ENCODE results near the gene BIVM. TPM values are rescaled to one million over a fixed set of nuclear protein-coding genes. Genes with fewer than 3 reads are reported as not detected.

BIVM gene
- total RNA-seq, 1 donor from 2014 or later: 6.4 TPM

DNA sequence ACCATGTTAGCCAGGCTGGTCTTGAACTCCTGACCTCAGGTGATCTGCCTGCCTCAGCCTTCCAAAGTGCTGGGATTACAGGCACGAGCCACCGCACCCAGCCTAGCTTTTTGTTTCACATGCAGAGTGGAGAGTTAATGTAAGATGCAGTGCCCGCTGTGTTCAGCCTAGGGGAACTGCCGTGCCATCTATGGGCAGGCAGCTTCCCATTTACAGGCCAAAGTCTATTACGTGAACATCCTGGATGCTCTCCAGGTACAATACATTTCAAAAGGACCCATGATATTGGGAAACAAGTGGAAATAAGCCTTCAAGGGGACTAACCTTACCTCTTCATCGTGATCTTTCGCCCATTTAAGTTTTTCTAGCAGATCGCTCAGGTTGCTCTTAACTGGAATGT, 10.2 kb upstream of the BIVM start:
- no peak for ATAC-seq (ENCODE audit: low read depth)
- ChIA-PET POLR2A (no interaction called here), CTCF (no interaction called here)
- no peaks in the 10 kb centered on the region for H3K27me3 Mint-ChIP-seq
- H3K36me3 Mint-ChIP-seq (ENCODE audit: low read depth): no peaks in the 10 kb centered on the region
- no peak overlapping the region for H3K4me3 Mint-ChIP-seq
- no peak overlapping the region for H3K27ac Mint-ChIP-seq
- no peak for DNase-seq
- H3K9me3 Mint-ChIP-seq: no peaks in the 10 kb centered on the region
- H3K4me1 Mint-ChIP-seq: no peaks in the 10 kb centered on the region
- intact Hi-C loops (cut with micrococcal nuclease): no loop called here
- no peak for TF ChIP-seq CTCF (IDR thresholded peaks at IDR 0.05)

DNA sequence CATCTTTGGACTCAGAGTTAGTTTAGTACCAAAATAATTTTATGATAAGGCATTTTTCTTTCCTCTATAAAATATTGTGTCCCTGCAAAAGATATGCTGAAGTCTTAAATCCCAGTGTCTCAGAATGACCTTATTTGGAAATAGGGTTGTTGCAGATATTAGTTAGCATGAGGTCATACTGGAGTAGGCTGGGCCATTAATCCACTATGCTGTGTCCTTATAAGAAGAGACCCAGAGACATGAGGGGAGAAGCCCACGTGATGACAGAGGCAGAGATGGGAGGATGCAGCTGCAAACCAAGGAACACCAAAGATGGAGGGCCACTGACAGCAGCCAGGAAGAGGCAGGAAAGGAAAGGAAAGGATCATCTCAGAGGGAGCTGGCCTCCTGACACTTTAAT, 6.5 kb upstream of the BIVM start:
- ChIA-PET CTCF (no interaction called here), POLR2A (no interaction called here)
- Mint-ChIP-seq H3K9me3 (no peaks in the 10 kb centered on the region), H3K4me1 (no peaks in the 10 kb centered on the region), H3K27me3 (no peaks in the 10 kb centered on the region), H3K4me3 (no peak overlapping the region), H3K27ac (no peak overlapping the region), H3K36me3 (ENCODE audit: low read depth) (no peaks in the 10 kb centered on the region)
- DNase-seq: no peak
- intact Hi-C loops (cut with micrococcal nuclease): no loop called here
- ATAC-seq (ENCODE audit: low read depth): no peak
- no peak for TF ChIP-seq CTCF (IDR thresholded peaks at IDR 0.05)

DNA sequence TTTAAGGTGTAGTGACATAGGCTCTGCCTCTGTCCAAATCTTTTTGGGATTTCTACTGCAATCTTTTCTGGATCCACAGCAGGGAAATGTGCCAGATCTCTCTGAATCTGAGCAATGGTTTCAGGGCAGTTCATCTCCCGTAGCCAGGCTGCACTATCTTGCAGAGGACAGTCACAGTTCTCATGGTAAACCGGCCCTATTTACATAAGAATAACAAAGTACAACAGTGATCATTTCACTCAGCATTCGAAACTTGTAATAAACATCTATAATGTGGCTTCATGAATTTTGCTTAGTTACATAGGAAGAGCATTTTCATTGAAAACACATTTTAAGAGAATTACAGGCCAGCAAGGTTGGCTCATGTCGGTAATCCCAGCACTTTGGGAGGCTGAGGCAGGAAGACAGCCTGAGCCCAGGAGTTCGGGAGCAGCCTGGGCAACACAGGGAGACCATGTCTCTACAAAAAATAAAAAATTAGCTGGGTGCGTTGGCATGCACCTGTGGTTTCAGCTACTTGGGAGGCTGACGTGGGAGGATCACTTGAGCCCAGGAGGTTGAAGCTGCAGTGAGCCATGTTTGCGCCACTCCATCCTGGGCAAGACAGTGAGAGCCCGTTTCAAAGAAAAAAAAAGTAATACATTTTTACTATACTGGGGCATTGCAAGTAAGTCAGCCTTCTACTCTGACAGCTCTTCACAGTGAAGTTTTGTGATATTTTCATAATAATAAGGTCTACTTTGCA, 5.1 kb upstream of the BIVM start:
- ATAC-seq (ENCODE audit: low read depth): no peak
- Mint-ChIP-seq H3K9me3 (no peaks in the 10 kb centered on the region), H3K27me3 (peaks cover 3% of the 10 kb centered on the region), H3K4me3 (no peak overlapping the region), H3K27ac (no peak overlapping the region), H3K36me3 (ENCODE audit: low read depth) (no peaks in the 10 kb centered on the region), H3K4me1 (peaks cover 6% of the 10 kb centered on the region)
- DNase-seq: no peak
- CTCF ChIA-PET: no interaction called here
- POLR2A ChIA-PET: interaction anchor here (2.0 kb wide), 1 partner anchor 20 kb away, joined by 11 read pairs; the partner anchor contains the start of gene TEX30
- no peak for TF ChIP-seq CTCF (IDR thresholded peaks at IDR 0.05)
- intact Hi-C loops (cut with micrococcal nuclease): no loop called here

DNA sequence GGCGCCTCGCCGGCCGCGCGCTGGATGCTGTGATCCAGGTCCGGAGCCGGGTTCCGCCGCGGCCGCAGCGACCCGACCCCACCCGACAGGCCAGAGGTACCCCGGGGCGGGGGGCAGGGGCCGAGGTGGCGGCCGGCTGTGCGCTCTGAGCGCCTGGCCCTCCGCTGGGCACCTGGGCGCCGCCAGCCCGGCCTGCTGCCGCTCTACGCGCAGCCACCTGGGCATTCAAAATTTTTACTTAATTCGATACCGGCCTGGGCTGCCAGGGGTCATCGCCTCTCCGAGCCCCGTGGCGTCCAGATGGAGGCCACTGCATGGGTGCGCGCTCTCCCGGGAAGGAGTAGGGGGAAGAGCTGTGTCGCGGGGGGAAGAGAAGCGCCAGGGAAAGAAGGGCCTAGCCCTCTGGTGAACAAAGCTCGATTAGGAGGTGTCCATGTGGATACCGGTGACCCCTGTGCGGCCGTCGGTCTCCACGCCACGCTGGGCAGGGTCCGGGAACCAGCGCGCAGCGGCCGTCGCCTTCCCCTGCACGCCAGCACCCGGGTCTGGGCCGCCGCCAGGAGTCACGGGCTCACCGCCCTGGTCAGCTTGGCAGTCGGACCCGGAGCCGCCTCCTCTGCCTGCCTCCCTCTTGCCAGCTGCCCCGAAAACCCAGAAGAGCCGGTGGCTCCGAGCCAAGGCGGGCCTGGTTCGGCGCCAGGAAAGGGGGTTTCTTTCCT, 666 bp downstream of the BIVM start:
- Mint-ChIP-seq H3K4me1 (peaks cover 18% of the 10 kb centered on the region), H3K4me3 (peak overlapping the region; percentile 85), H3K27ac (no peak overlapping the region), H3K9me3 (no peaks in the 10 kb centered on the region), H3K36me3 (ENCODE audit: low read depth) (no peaks in the 10 kb centered on the region), H3K27me3 (peaks cover 7% of the 10 kb centered on the region)
- intact Hi-C loops (cut with micrococcal nuclease): loop anchor here (1.0 kb wide), 5 partner anchors 26 to 219 kb away; partner anchors contain the start of genes TEX30 and TPP2
- CTCF ChIA-PET: interaction anchor here (0.7 to 1.8 kb wide), 7 partner anchors 15 to 210 kb away, joined by 3 to 6 read pairs (median 5); partner anchors contain the start of genes ERCC5, TEX30 and TPP2
- ATAC-seq (ENCODE audit: low read depth): no peak
- POLR2A ChIA-PET: interaction anchor here (1.2 to 2.1 kb wide), 4 partner anchors 26 to 203 kb away, joined by 9 to 18 read pairs (median 11); partner anchors contain the start of genes TEX30 and TPP2
- TF ChIP-seq CTCF (IDR thresholded peaks at IDR 0.05): no peak
- peak; percentile 18 for DNase-seq
